PFSK-1 (cell line): ENCODE measurements around the gene UBXN7.

ENCODE experiments used
- FOXP2 ChIP-seq: optimal IDR thresholded peaks from 2 replicates; pipeline ENCODE3; 2011; ENCODE audit warnings: borderline replicate concordance, control low read depth, inconsistent platforms; ENCODE audit not compliant: insufficient read depth; ENCODE audit errors: extremely low read length, extremely low read depth
- POLR2AphosphoS5 ChIP-seq: IDR thresholded peaks from 2 replicates; pipeline ENCODE4 v1.6.1; 2012; ENCODE audit warnings: low read depth, mild to moderate bottlenecking, control low read depth, low read length, moderate library complexity
- REST ChIP-seq, 2 experiments: IDR thresholded peaks; 2 replicates each; pipeline versions ENCODE4 v1.6.1 to v1.8.0; 2011 to 2012; ENCODE audit warnings: low read depth in 2 of 2, low read length in 2 of 2, control low read depth in 1 of 2, inconsistent platforms in 1 of 2, mild to moderate bottlenecking in 1 of 2, moderate library complexity in 1 of 2; ENCODE audit not compliant: insufficient read depth in 1 of 2

- no peak for TF ChIP-seq POLR2AphosphoS5
- TF ChIP-seq REST (IDR thresholded peaks at IDR 0.05; ENCODE audit: insufficient read depth in 1 of 2, low read depth in 2 of 2, low read length in 2 of 2): no peak
- no peak for TF ChIP-seq FOXP2
Observed at GRCh38 chr3:196419386-196419785, 12.8 kb downstream of the UBXN7 start.
